ENCODE data around the gene HDAC2.

DNA sequence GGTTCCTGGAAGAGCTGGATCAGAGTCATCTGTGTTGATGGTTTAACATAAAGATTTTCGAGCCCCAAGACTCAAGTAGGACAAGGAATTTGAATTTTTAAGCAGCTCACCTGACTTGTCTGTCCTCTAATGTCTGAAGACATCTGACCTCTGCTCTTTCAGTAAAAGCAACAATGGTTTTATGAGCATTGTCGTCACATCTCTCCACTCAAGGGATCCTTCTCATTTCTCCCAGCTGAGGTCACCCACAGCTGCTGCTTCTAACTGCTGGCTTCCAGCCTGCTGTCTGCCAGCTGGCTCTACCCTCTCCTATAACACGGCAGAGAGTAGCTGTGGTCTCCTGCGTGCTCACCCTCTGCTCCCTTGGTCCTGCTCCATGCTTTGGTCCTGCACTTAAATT, 24.7 kb upstream of the HDAC2 start:
- TF ChIP-seq, protein P1, sequence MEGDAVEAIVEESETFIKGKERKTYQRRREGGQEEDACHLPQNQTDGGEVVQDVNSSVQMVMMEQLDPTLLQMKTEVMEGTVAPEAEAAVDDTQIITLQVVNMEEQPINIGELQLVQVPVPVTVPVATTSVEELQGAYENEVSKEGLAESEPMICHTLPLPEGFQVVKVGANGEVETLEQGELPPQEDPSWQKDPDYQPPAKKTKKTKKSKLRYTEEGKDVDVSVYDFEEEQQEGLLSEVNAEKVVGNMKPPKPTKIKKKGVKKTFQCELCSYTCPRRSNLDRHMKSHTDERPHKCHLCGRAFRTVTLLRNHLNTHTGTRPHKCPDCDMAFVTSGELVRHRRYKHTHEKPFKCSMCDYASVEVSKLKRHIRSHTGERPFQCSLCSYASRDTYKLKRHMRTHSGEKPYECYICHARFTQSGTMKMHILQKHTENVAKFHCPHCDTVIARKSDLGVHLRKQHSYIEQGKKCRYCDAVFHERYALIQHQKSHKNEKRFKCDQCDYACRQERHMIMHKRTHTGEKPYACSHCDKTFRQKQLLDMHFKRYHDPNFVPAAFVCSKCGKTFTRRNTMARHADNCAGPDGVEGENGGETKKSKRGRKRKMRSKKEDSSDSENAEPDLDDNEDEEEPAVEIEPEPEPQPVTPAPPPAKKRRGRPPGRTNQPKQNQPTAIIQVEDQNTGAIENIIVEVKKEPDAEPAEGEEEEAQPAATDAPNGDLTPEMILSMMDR (conservative IDR thresholded peaks at IDR 0.05; ENCODE audit: low read length): no peak
- no peak for TF ChIP-seq EZH2phosphoT487 (IDR thresholded peaks at IDR 0.05; ENCODE audit: borderline replicate concordance)

Data from Loucy (cell line).